ENCODE results near the gene FOSL1. TPM values are rescaled to one million over a fixed set of nuclear protein-coding genes. Genes with fewer than 3 reads are reported as not detected.

FOSL1 gene
- 7.0 and 33.3 TPM in 2 replicates for total RNA-seq

GRCh38 chr11:65900125-65900898 lies at the start of gene FOSL1:
Gene FOSL1 (minus strand): TSS chr11:65900388. CDS start chr11:65900339, 49 bp downstream.

GRCh38 chr11:65945430-65945911 lies 45.3 kb upstream of the FOSL1 start, which contains the start of gene TSGA10IP:
Gene TSGA10IP (plus strand): TSS chr11:65945480. CDS start chr11:65945676, 196 bp downstream.

GRCh38 chr11:65919141-65919572 lies 19.0 kb upstream of the FOSL1 start, which contains the start of gene DRAP1:
Gene DRAP1 (plus strand): TSS chr11:65919426. CDS start chr11:65919502, 76 bp downstream.

GRCh38 chr11:65918211-65919140 lies 18.3 kb upstream of the FOSL1 start, which contains the start of gene C11orf68:
Gene C11orf68 (minus strand): TSS chr11:65919062. CDS start chr11:65919031, 31 bp downstream.

GRCh38 chr11:65890324-65891218 lies 9.6 kb downstream of the FOSL1 start, which contains the start of gene CCDC85B:
Gene CCDC85B (plus strand): TSS chr11:65890673. CDS start chr11:65890784, 111 bp downstream.

GRCh38 chr11:65888163-65888814 lies 11.9 kb downstream of the FOSL1 start, which contains the start of gene FIBP:
Gene FIBP (minus strand): TSS chr11:65888471. CDS start chr11:65888418, 53 bp downstream.

GRCh38 chr11:65879617-65880016 lies 20.6 kb downstream of the FOSL1 start, which contains the start of gene CTSW:
Gene CTSW (plus strand): TSS chr11:65879837. CDS start chr11:65879855, 18 bp downstream.

GRCh38 chr11:65872586-65873317 lies 27.4 kb downstream of the FOSL1 start, which contains the start of gene EFEMP2:
Gene EFEMP2 (minus strand): TSS chr11:65872800. CDS start chr11:65872354, 446 bp downstream.

GRCh38 chr11:65860278-65861164 lies 39.7 kb downstream of the FOSL1 start, which contains the start of gene MUS81:
Gene MUS81 (plus strand): TSS chr11:65860433. CDS start chr11:65860754, 321 bp downstream.

GRCh38 chr11:65857853-65858680 lies 42.1 kb downstream of the FOSL1 start, which contains the start of gene CFL1:
Gene CFL1 (minus strand): TSS chr11:65858180. CDS start chr11:65858099, 81 bp downstream.

Other genes starting within 250 kb of the FOSL1 start
- gene RELA, start 237.5 kb downstream of the FOSL1 start, total RNA-seq, result 10.7 and 19.0 TPM in 2 replicates
- gene KAT5, start 188.1 kb downstream of the FOSL1 start, total RNA-seq, result 33.0 and 43.6 TPM in 2 replicates
- gene RNASEH2C, start 179.6 kb downstream of the FOSL1 start, total RNA-seq, result 13.9 and 42.2 TPM in 2 replicates
- gene AP5B1, start 119.4 kb downstream of the FOSL1 start, total RNA-seq, result 11.7 and 23.4 TPM in 2 replicates
- gene OVOL1, start 113.3 kb downstream of the FOSL1 start, total RNA-seq, result 8.1 and 61.7 TPM in 2 replicates
- 0.24 and 0.43 TPM in 2 replicates for gene SNX32, start 66.4 kb downstream of the FOSL1 start, total RNA-seq
- gene CFL1, start 42.2 kb downstream of the FOSL1 start, total RNA-seq, result 598 and 942 TPM in 2 replicates
- gene MUS81, start 40.0 kb downstream of the FOSL1 start, total RNA-seq, result 49.4 and 60.2 TPM in 2 replicates
- 5.3 and 10.4 TPM in 2 replicates for gene EFEMP2, start 27.6 kb downstream of the FOSL1 start, total RNA-seq
- not detected in 2 replicates for gene CTSW, start 20.6 kb downstream of the FOSL1 start, total RNA-seq
- gene FIBP, start 11.9 kb downstream of the FOSL1 start, total RNA-seq, result 159 and 174 TPM in 2 replicates
- gene CCDC85B, start 9.7 kb downstream of the FOSL1 start, total RNA-seq, result 40.7 and 53.5 TPM in 2 replicates
- gene C11orf68, start 18.7 kb upstream of the FOSL1 start, total RNA-seq, result 6.8 and 18.6 TPM in 2 replicates
- 107 and 153 TPM in 2 replicates for gene DRAP1, start 19.0 kb upstream of the FOSL1 start, total RNA-seq
- not detected in 2 replicates for gene TSGA10IP, start 45.1 kb upstream of the FOSL1 start, total RNA-seq
- gene SART1, start 61.3 kb upstream of the FOSL1 start, total RNA-seq, result 18.8 and 22.7 TPM in 2 replicates
- gene EIF1AD, start 101.8 kb upstream of the FOSL1 start, total RNA-seq, result 22.4 and 41.4 TPM in 2 replicates
- 7.7 and 10.8 TPM in 2 replicates for gene BANF1, start 102.1 kb upstream of the FOSL1 start, total RNA-seq
- 2.3 and 33.7 TPM in 2 replicates for gene CST6, start 111.6 kb upstream of the FOSL1 start, total RNA-seq
- under 0.01 TPM in 1 of 2 replicates, not detected in the other for gene CATSPER1, start 126.1 kb upstream of the FOSL1 start, total RNA-seq
- 0.48 TPM in 1 of 2 replicates, not detected in the other for gene GAL3ST3, start 148.8 kb upstream of the FOSL1 start, total RNA-seq
- gene SF3B2, start 152.0 kb upstream of the FOSL1 start, total RNA-seq, result 121 and 139 TPM in 2 replicates
- 12.1 and 21.2 TPM in 2 replicates for gene PACS1, start 169.9 kb upstream of the FOSL1 start, total RNA-seq